Measurements from ENCODE around the gene PRAC1. TPM values are rescaled to one million over a fixed set of nuclear protein-coding genes. Genes with fewer than 3 reads are reported as not detected.

The PRAC1 gene
- total and polyA plus RNA-seq, 2 of the 8 experiments (the other 6 are each of a cell fraction or from before 2014, with no cell fraction given): not detected

DNA sequence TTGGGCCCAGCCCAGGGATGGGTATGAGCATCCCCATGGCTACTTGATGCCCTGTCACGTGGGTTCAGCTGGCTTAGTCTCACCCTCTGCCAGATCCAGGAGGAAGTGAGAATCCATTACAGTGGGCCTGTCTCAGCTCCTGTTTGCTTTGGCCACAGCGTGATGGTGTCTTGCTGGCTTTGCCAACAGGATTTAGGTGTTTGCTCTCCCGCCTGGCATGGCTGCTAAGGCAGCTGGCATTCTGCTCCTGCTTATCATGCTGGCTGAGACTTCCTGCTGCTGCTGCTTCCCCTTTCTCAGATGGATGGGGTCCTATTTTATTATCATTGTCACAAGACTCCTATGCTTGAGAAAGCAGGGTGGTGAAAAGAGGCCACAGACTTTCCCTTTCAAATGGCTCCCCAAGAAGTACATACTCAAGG lies 34.5 kb upstream of the PRAC1 start:
- H2BK5ac ChIP-seq (ENCODE audit: low read depth, low read length): no peak overlapping the region
- H2BK15ac ChIP-seq (ENCODE audit: low read length): no peak overlapping the region
- no peak overlapping the region for H3K27ac ChIP-seq (ENCODE audit: low read depth, low read length)
- no peak overlapping the region for H2BK120ac ChIP-seq (replicated peaks; ENCODE audit: low read depth, low read length)
- H3K4me2 ChIP-seq (ENCODE audit: insufficient read depth in 1 of 2, low read depth in 2 of 2, low read length in 2 of 2): no peak overlapping the region
- H2BK12ac ChIP-seq (ENCODE audit: low read depth, low read length): no peak overlapping the region
- no peak overlapping the region for H3K56ac ChIP-seq (replicated peaks; ENCODE audit: insufficient read length, low read depth, low read length)
- H4K8ac ChIP-seq (ENCODE audit: extremely low read depth, insufficient read depth, low read length): no peak overlapping the region
- H4K5ac ChIP-seq (ENCODE audit: insufficient read length, low read depth, low read length): no peak overlapping the region
- TF ChIP-seq EZH2 (IDR thresholded peaks at IDR 0.05; ENCODE audit: low read depth, low read length, severe bottlenecking) (peak; percentile 15), NRF1 (IDR thresholded peaks at IDR 0.05; ENCODE audit: low read depth, low read length) (no peak)
- H2AFZ ChIP-seq (ENCODE audit: low read length): no peak overlapping the region
- FAIRE-seq (no peak), DNase-seq (ENCODE audit: low read depth in 1 of 2, low spot score in 2 of 2) (no peak)
- POLR2A ChIA-PET (ENCODE audit: partially characterized antibody): interaction anchor here (2.1 kb wide), 1 partner anchor 9 kb away, joined by 6 read pairs; no protein-coding TSS in a partner anchor
- peaks cover 2% of the 10 kb centered on the region; the same call in 1 of the 2 replicates for H3K23me2 ChIP-seq (ENCODE audit: low read depth, low read length)
- H4K91ac ChIP-seq (replicated peaks; ENCODE audit: insufficient read length, low read length): no peak overlapping the region
- no peak overlapping the region for H3K23ac ChIP-seq (ENCODE audit: insufficient read length)
- H3K79me2 ChIP-seq (ENCODE audit: control insufficient read depth in 1 of 2, insufficient read depth in 2 of 2, low read length in 2 of 2): no peaks in the 10 kb centered on the region
- peaks cover 63 to 88% (median 80%) of the 10 kb centered on the region in 4 experiments for H3K27me3 ChIP-seq (replicated peaks in 1 of 4; ENCODE audit: control insufficient read depth in 3 of 4, extremely low read depth in 1 of 4, insufficient read depth in 3 of 4, low read length in 3 of 4)
- H3K79me1 ChIP-seq (ENCODE audit: low read depth, low read length): no peaks in the 10 kb centered on the region
- H3K4me1 ChIP-seq (replicated peaks in 1 of 4; ENCODE audit: control insufficient read depth in 3 of 4, insufficient read depth in 4 of 4, low read length in 3 of 4): peaks cover 0 to 7% (median 3%) of the 10 kb centered on the region in 4 experiments; a peak in 4 of 7 replicates
- H2BK20ac ChIP-seq (ENCODE audit: low read length): no peak overlapping the region
- H3K9me3 ChIP-seq (ENCODE audit: insufficient read depth in 2 of 2, low read depth in 1 of 2, low read length in 1 of 2): no peaks in the 10 kb centered on the region
- H3K9ac ChIP-seq (replicated peaks in 1 of 4; ENCODE audit: extremely low read depth in 1 of 4, low read depth in 3 of 4, low read length in 3 of 4): no peak overlapping the region
- no peak overlapping the region for H2AK5ac ChIP-seq (ENCODE audit: low read depth, low read length)
- no peak overlapping the region for H3K18ac ChIP-seq (ENCODE audit: extremely low read depth, low read length)
- H4K20me1 ChIP-seq (replicated peaks in 1 of 2; ENCODE audit: control insufficient read depth in 1 of 2, insufficient read depth in 2 of 2, low read length in 2 of 2): peaks cover 15 to 25% of the 10 kb centered on the region in 2 experiments
- no peak overlapping the region for H3K4me3 ChIP-seq (ENCODE audit: extremely low read depth in 1 of 4, insufficient read depth in 2 of 4, low read depth in 3 of 4, low read length in 4 of 4)
- CTCF ChIA-PET (ENCODE audit: partially characterized antibody): interaction anchor here (0.9 to 18.8 kb wide), 6 partner anchors 9 to 78 kb away, joined by 3 to 186 read pairs (median 10); no protein-coding TSS in a partner anchor
- H3K36me3 ChIP-seq (ENCODE audit: control insufficient read depth in 2 of 4, insufficient read depth in 4 of 4, low read length in 3 of 4): no peaks in the 10 kb centered on the region; a peak in 1 of 8 replicates
- no peak overlapping the region for H3K4ac ChIP-seq (replicated peaks; ENCODE audit: insufficient read length, low read depth, low read length)
- no peak overlapping the region for H3K14ac ChIP-seq (ENCODE audit: insufficient read length)
- 54% methylated on average over 3 of the region's 3 CpGs; no CpG with 5 or more reads in 1 of the 2 experiments for WGBS, 2 experiments (ENCODE audit: extremely low coverage in 1 of 2, insufficient coverage in 1 of 2, insufficient read length in 1 of 2, insufficient replicate concordance in 2 of 2, low coverage in 1 of 2, low lambda C conversion rate in 2 of 2, missing lambda C conversion rate in 1 of 2)
